Mucosa of rectum (tissue), 2 donors: ENCODE data around the gene B4GALNT3.

Experiments
- H3K27ac ChIP-seq, 2 donors: one replicate each; pipeline ENCODE4 v1.7.0; 2013; ENCODE audit warnings: inconsistent platforms in 2 of 2, low read depth in 2 of 2, low read length in 2 of 2
- H3K27me3 ChIP-seq, 2 donors: one replicate each; pipeline ENCODE4 v1.7.0; 2013; ENCODE audit warnings: low read length in 2 of 2; ENCODE audit not compliant: control insufficient read depth in 2 of 2, insufficient read depth in 2 of 2
- H3K36me3 ChIP-seq, 2 donors: one replicate each; pipeline ENCODE4 v1.7.0; 2013; ENCODE audit warnings: low read length in 2 of 2; ENCODE audit not compliant: control insufficient read depth in 2 of 2, insufficient read depth in 2 of 2
- H3K4me1 ChIP-seq, 2 donors: one replicate each; pipeline ENCODE4 v1.7.0; 2013; ENCODE audit warnings: low read length in 2 of 2, mild to moderate bottlenecking in 1 of 2; ENCODE audit not compliant: control insufficient read depth in 2 of 2, insufficient read depth in 2 of 2
- H3K4me3 ChIP-seq, 2 donors: one replicate each; pipeline ENCODE4 v1.7.0; 2013; ENCODE audit warnings: low read length in 2 of 2
- H3K9ac ChIP-seq, 2 donors: one replicate each; pipeline ENCODE4 v1.7.0; 2013; ENCODE audit warnings: low read length in 2 of 2, low read depth in 1 of 2, mild to moderate bottlenecking in 1 of 2
- H3K9me3 ChIP-seq, 2 donors: one replicate each; pipeline ENCODE4 v1.7.0; 2013; ENCODE audit warnings: low read length in 2 of 2; ENCODE audit not compliant: control insufficient read depth in 2 of 2
- donor health status: healthy.
- donor health status: Normal muscosa, but diverticular disease.

The B4GALNT3 gene

GRCh38 chr12:535396-535795 is 75.7 kb downstream of the B4GALNT3 start:
- peaks cover 26 to 46% of the 10 kb centered on the region in 2 donors for H3K4me1 ChIP-seq
- peaks cover 0 to 4% of the 10 kb centered on the region in 2 donors for H3K9me3 ChIP-seq
- no peaks in the 10 kb centered on the region for H3K27me3 ChIP-seq
- H3K9ac ChIP-seq, result peak overlapping the region in 1 of 2 donors; percentile 29
- no peak overlapping the region for H3K27ac ChIP-seq
- no peaks in the 10 kb centered on the region for H3K36me3 ChIP-seq
- no peak overlapping the region for H3K4me3 ChIP-seq

GRCh38 chr12:536751-537245 is 77.1 kb downstream of the B4GALNT3 start:
- Histone ChIP-seq H3K36me3 (no peaks in the 10 kb centered on the region), H3K9ac (peak overlapping the region; percentile 32 to 60), H3K4me3 (no peak overlapping the region), H3K27me3 (no peaks in the 10 kb centered on the region), H3K9me3 (peaks cover 0 to 4% of the 10 kb centered on the region in 2 donors), H3K27ac (peak overlapping the region; percentile 92 to 96), H3K4me1 (peaks cover 35 to 51% of the 10 kb centered on the region in 2 donors)

GRCh38 chr12:537772-538171 is 78.0 kb downstream of the B4GALNT3 start:
- H3K27me3 ChIP-seq, result no peaks in the 10 kb centered on the region
- H3K36me3 ChIP-seq, result no peaks in the 10 kb centered on the region
- H3K9ac ChIP-seq, result peak overlapping the region; percentile 60 to 61
- peak overlapping the region; percentile 92 to 96 for H3K27ac ChIP-seq
- H3K9me3 ChIP-seq, result no peaks in the 10 kb centered on the region
- H3K4me1 ChIP-seq, result peaks cover 38 to 56% of the 10 kb centered on the region in 2 donors
- no peak overlapping the region for H3K4me3 ChIP-seq

GRCh38 chr12:538731-539539 is 79.2 kb downstream of the B4GALNT3 start:
- peak overlapping the region; percentile 92 to 96 for H3K27ac ChIP-seq
- H3K9me3 ChIP-seq, result no peaks in the 10 kb centered on the region
- H3K4me3 ChIP-seq, result peak overlapping the region in 1 of 2 donors; percentile 9
- H3K36me3 ChIP-seq, result no peaks in the 10 kb centered on the region
- peaks cover 38 to 56% of the 10 kb centered on the region in 2 donors for H3K4me1 ChIP-seq
- H3K9ac ChIP-seq, result peak overlapping the region; percentile 55 to 72
- no peaks in the 10 kb centered on the region for H3K27me3 ChIP-seq

- Histone ChIP-seq H3K27ac (peak overlapping the region; percentile 92 to 96), H3K4me3 (no peak overlapping the region), H3K9ac (peak overlapping the region; percentile 62 to 66), H3K4me1 (peaks cover 38 to 56% of the 10 kb centered on the region in 2 donors), H3K9me3 (no peaks in the 10 kb centered on the region), H3K27me3 (no peaks in the 10 kb centered on the region), H3K36me3 (no peaks in the 10 kb centered on the region)
These were observed 80.0 kb downstream of the B4GALNT3 start for GRCh38 chr12:539540-540310.

- Histone ChIP-seq H3K9ac (peak overlapping the region; percentile 47 to 62), H3K27ac (peak overlapping the region; percentile 92 to 96), H3K9me3 (no peaks in the 10 kb centered on the region), H3K27me3 (no peaks in the 10 kb centered on the region), H3K4me1 (peaks cover 38 to 42% of the 10 kb centered on the region in 2 donors), H3K36me3 (no peaks in the 10 kb centered on the region), H3K4me3 (no peak overlapping the region)
These were observed 82.1 kb downstream of the B4GALNT3 start for GRCh38 chr12:541676-542324.

GRCh38 chr12:542395-543113 is 82.8 kb downstream of the B4GALNT3 start:
- Histone ChIP-seq H3K27ac (peak overlapping the region in 1 of 2 donors; percentile 43), H3K27me3 (no peaks in the 10 kb centered on the region), H3K4me3 (no peak overlapping the region), H3K9ac (no peak overlapping the region), H3K9me3 (no peaks in the 10 kb centered on the region), H3K36me3 (peaks cover 0 to under 1% of the 10 kb centered on the region in 2 donors), H3K4me1 (peaks cover 32 to 36% of the 10 kb centered on the region in 2 donors)

- no peak overlapping the region for H3K4me3 ChIP-seq
- H3K27ac ChIP-seq, result no peak overlapping the region
These were observed 83.3 kb downstream of the B4GALNT3 start for GRCh38 chr12:543114-543451.

GRCh38 chr12:544142-544541 is 84.4 kb downstream of the B4GALNT3 start:
- Histone ChIP-seq H3K27me3 (no peaks in the 10 kb centered on the region), H3K9ac (no peak overlapping the region), H3K4me1 (peaks cover 23 to 25% of the 10 kb centered on the region in 2 donors), H3K36me3 (peaks cover 4 to 8% of the 10 kb centered on the region in 2 donors), H3K27ac (no peak overlapping the region), H3K4me3 (no peak overlapping the region), H3K9me3 (no peaks in the 10 kb centered on the region)

More at GRCh38 chr12:543114-543451, 83.3 kb downstream of the B4GALNT3 start:
- Histone ChIP-seq H3K9ac (no peak overlapping the region), H3K4me1 (peaks cover 31 to 36% of the 10 kb centered on the region in 2 donors), H3K9me3 (no peaks in the 10 kb centered on the region), H3K27me3 (no peaks in the 10 kb centered on the region), H3K36me3 (peaks cover 1 to 6% of the 10 kb centered on the region in 2 donors)
